K562 (cell line): ENCODE measurements around the gene ORAI3. TPM values are rescaled to one million over a fixed set of nuclear protein-coding genes. Genes with fewer than 3 reads are reported as not detected.

Source experiments
- ATAC-seq: fragments of 200-7000 bp; cut with Tn5 transposase; 3 replicates; pipeline ENCODE4 v1.9.1; 2020; ENCODE audit warnings: moderate library complexity
- BruUV-seq: library from RNA; stranded (reverse); fragments of 400-500 nt; replicated peaks from 2 replicates; lab custom pipeline; 2021; lab: Mats Ljungman, UMichigan
- CTCF ChIA-PET: fragments of 300-600 bp; formaldehyde crosslinking; extraction: SDS; loops from one replicate; lab custom pipeline; 2021; ENCODE audit warnings: low intra/inter-chr PET ratio; lab: Yijun Ruan, JAX
- POLR2A ChIA-PET: fragments of 300-600, 350-650 bp; sonication (Branson Sonifier 250); formaldehyde crosslinking; extraction: SDS; loops from one replicate; lab custom pipeline; 2021; ENCODE audit warnings: antibody characterized with exemption, inconsistent platforms; lab: Yijun Ruan, JAX
- DNase-seq, 4 experiments: peaks; one replicate each; pipeline versions ENCODE4 v3.0.0 to v3.0.0-alpha.2; 2011 to 2018; ENCODE audit warnings: low spot score in 3 of 4, mixed read lengths in 3 of 4; ENCODE audit errors: extremely low read depth in 1 of 4
- FAIRE-seq: peaks from 2 replicates; lab custom pipeline; 2011; peaks lifted over from hg19 to GRCh38; lab: Jason Lieb, UNC
- H2AFZ ChIP-seq: 2 replicates; pipeline ENCODE4 v1.6.0; 2011; ENCODE audit warnings: low read depth, low read length, control low read depth, inconsistent platforms
- H3K27ac ChIP-seq: fragments of 200-600 bp; 3 replicates; pipeline ENCODE4 v1.8.0; 2011; ENCODE audit warnings: low read depth, mild to moderate bottlenecking, control low read depth, inconsistent platforms, low read length, moderate library complexity, mixed read lengths; ENCODE audit errors: extremely low read depth
- H3K27me3 ChIP-seq, 2 experiments: fragments of 300-600 bp in 1 of 2; 2 replicates in 1 of 2; 3 replicates in 1 of 2; pipeline versions ENCODE4 v1.6.0 to v1.8.0; 2011; ENCODE audit warnings: inconsistent platforms in 2 of 2, low read length in 2 of 2, mild to moderate bottlenecking in 1 of 2, mixed read lengths in 1 of 2, moderate library complexity in 1 of 2; ENCODE audit not compliant: control insufficient read depth in 2 of 2, insufficient read depth in 2 of 2
- H3K36me3 ChIP-seq: fragments of 300-600 bp; 3 replicates; pipeline ENCODE4 v1.8.0; 2011; ENCODE audit warnings: mild to moderate bottlenecking, low read length, inconsistent platforms; ENCODE audit not compliant: control insufficient read depth, insufficient read depth
- H3K4me1 ChIP-seq, 2 experiments: fragments of 200-600 bp in 1 of 2; replicated peaks in 1 of 2; 2 replicates in 1 of 2; 3 replicates in 1 of 2; pipeline versions ENCODE4 v1.5.1 to v1.8.0; 2011; ENCODE audit warnings: inconsistent platforms in 2 of 2, low read length in 2 of 2, mild to moderate bottlenecking in 1 of 2, mixed read lengths in 1 of 2, moderate library complexity in 1 of 2; ENCODE audit not compliant: control insufficient read depth in 2 of 2, insufficient read depth in 2 of 2
- H3K4me2 ChIP-seq: 2 replicates; pipeline ENCODE4 v1.6.1; 2011; ENCODE audit warnings: low read length, control low read depth, inconsistent platforms, mixed read lengths; ENCODE audit not compliant: insufficient read depth
- H3K4me3 ChIP-seq: fragments of 200-600 bp; sonication (generic), shearing (Covaris generic); 2 replicates; pipeline ENCODE4 v1.5.1; 2016; ENCODE audit warnings: control low read depth, inconsistent platforms
- H3K79me2 ChIP-seq: fragments of 200-600 bp; 3 replicates; pipeline ENCODE4 v1.8.0; 2011; ENCODE audit warnings: low read length, inconsistent platforms; ENCODE audit not compliant: control insufficient read depth, insufficient read depth
- H3K9ac ChIP-seq, 2 experiments: 2 replicates each; pipeline versions ENCODE4 v1.6.0 to v1.6.1; 2011; ENCODE audit warnings: low read depth in 2 of 2, low read length in 2 of 2, control low read depth in 1 of 2, inconsistent platforms in 1 of 2, mild to moderate bottlenecking in 1 of 2, mixed read lengths in 1 of 2; ENCODE audit not compliant: insufficient read depth in 1 of 2
- H3K9me1 ChIP-seq: one replicate; pipeline ENCODE4 v1.6.0; 2011; ENCODE audit warnings: inconsistent platforms, mild to moderate bottlenecking, low read length, moderate library complexity; ENCODE audit not compliant: control insufficient read depth, insufficient read depth
- H3K9me3 ChIP-seq: replicated peaks from 2 replicates; pipeline ENCODE4 v1.5.1; 2011; ENCODE audit warnings: low read depth, low read length, inconsistent platforms; ENCODE audit not compliant: control insufficient read depth, insufficient read depth
- H4K20me1 ChIP-seq: replicated peaks from 2 replicates; pipeline ENCODE4 v1.6.1; 2011; ENCODE audit warnings: low read length, inconsistent platforms, mixed read lengths; ENCODE audit not compliant: control insufficient read depth, insufficient read depth
- ATF7 ChIP-seq: fragments of 450-650 bp; IDR thresholded peaks from 2 replicates; pipeline ENCODE4 v1.7.1; 2014; ENCODE audit warnings: mild to moderate bottlenecking, moderate library complexity
- FOSL1 ChIP-seq: fragments of 200-800 bp; sonication (Bioruptor generic); conservative IDR thresholded peaks from 2 replicates; pipeline ENCODE4 v1.6.1; 2016; ENCODE audit warnings: missing genetic modification characterization, missing compliant biosample characterization
- GABPB1 ChIP-seq: sonication (generic); formaldehyde crosslinking; IDR thresholded peaks from 2 replicates; pipeline ENCODE4 v1.8.0; 2022; ENCODE audit warnings: mild to moderate bottlenecking, missing genetic modification reagents
- JUND ChIP-seq, 2 experiments: IDR thresholded peaks; 2 replicates in 1 of 2; 3 replicates in 1 of 2; pipeline ENCODE4 v1.6.1; 2011; ENCODE audit warnings: borderline replicate concordance in 2 of 2, low read depth in 2 of 2, low read length in 2 of 2, improper control_type of control experiment in 1 of 2, missing biosample characterization in 1 of 2, missing genetic modification characterization in 1 of 2, missing genetic modification reagents in 1 of 2
- NR1H2 ChIP-seq: sonication (generic); formaldehyde crosslinking; IDR thresholded peaks from 2 replicates; pipeline ENCODE4 v1.4.0; 2020; ENCODE audit warnings: mild to moderate bottlenecking, missing genetic modification reagents
- SLC30A9 ChIP-seq: fragments of 250-450 bp; sonication (Bioruptor Pico); IDR thresholded peaks from 2 replicates; pipeline ENCODE4 v1.8.0; 2022; ENCODE audit warnings: mild to moderate bottlenecking, moderate library complexity
- TEAD2 ChIP-seq: fragments of 450-650 bp; IDR thresholded peaks from 2 replicates; pipeline ENCODE4 v1.6.1; 2016; ENCODE audit warnings: missing genetic modification characterization, control low read depth, missing compliant biosample characterization
- TRIM28 ChIP-seq: fragments of 450-650 bp; IDR thresholded peaks from 2 replicates; pipeline ENCODE4 v1.6.1; 2017
- ZFP30 ChIP-seq: fragments of 250-450 bp; sonication (Bioruptor Pico); IDR thresholded peaks from 2 replicates; pipeline ENCODE4 v1.8.0; 2022; ENCODE audit warnings: moderate library complexity, mild to moderate bottlenecking, inconsistent platforms, borderline replicate concordance
- ZNF274 ChIP-seq: IDR thresholded peaks from 2 replicates; pipeline ENCODE4 v1.6.1; 2011; ENCODE audit warnings: low read depth, mild to moderate bottlenecking, low read length, moderate library complexity, borderline replicate concordance
- ZNF324 ChIP-seq: fragments of 250-450 bp; sonication (Bioruptor Pico); IDR thresholded peaks from 2 replicates; pipeline ENCODE4 v1.4.0; 2020; ENCODE audit warnings: mild to moderate bottlenecking
- ZNF589 ChIP-seq: fragments of 200-800 bp; sonication (Bioruptor generic); IDR thresholded peaks from 2 replicates; pipeline ENCODE4 v1.6.1; 2016; ENCODE audit warnings: low read depth, missing genetic modification characterization, missing compliant biosample characterization
- WGBS: fragments of 100-300 bp; shearing (Covaris generic); methylation state at CpG from one replicate; pipeline ENCODE4 v1.1.6; 2016; ENCODE audit warnings: low coverage, mixed read lengths; ENCODE audit not compliant: insufficient coverage; ENCODE audit errors: missing lambda C conversion rate; 5-methylcytosine and 5-hydroxymethylcytosine counted together
- in situ Hi-C: fragments of 300-500 bp; cut with MboI; formaldehyde crosslinking; loops from 4 replicates; pipeline ENCODE4 v1.15.0; 2018; ENCODE audit warnings: inconsistent platforms, mixed read lengths
- intact Hi-C: fragments of 100-400 bp; cut with micrococcal nuclease; formaldehyde crosslinking; loops from 2 replicates; pipeline ENCODE4 v1.14.2; 2022
- polyA plus RNA-seq, 8 experiments: library from polyadenylated mRNA; depleted of rRNA in 4 of 8; stranded (reverse) in 5 of 8; unstranded in 3 of 8; fragments of >200 nt; fragmentation: Nextera tagmentation in 2 of 8; fragmentation: Illumina TruSeq in 1 of 8; extraction: Ambion mirVana in 2 of 8; extraction: Trizol in 1 of 8; gene quantifications; 2 replicates each; pipeline versions ENCODE4 v1.2.1 to v1.2.3, GENCODE V29; 2011 to 2014; ENCODE audit warnings: inconsistent platforms in 1 of 8, missing spikeins in 1 of 8
- total RNA-seq, 7 experiments: library from RNA; depleted of rRNA in 6 of 7; stranded (reverse); fragments of >200 nt in 6 of 7; fragmentation: Illumina TruSeq in 2 of 7; extraction: Trizol in 2 of 7; gene quantifications; 2 replicates each; pipeline versions ENCODE4 v1.2.1 to v1.2.3, GENCODE V29; 2011 to 2021; ENCODE audit warnings: low replicate concordance in 1 of 7
- TF ChIP-seq, protein P1 (sequence below): fragments of 450-650 bp; IDR thresholded peaks from 2 replicates; pipeline ENCODE4 v1.6.1; 2016
- TF ChIP-seq, protein P2 (sequence below): fragments of 250-450 bp; sonication (Bioruptor Pico); IDR thresholded peaks from 2 replicates; pipeline ENCODE4 v1.6.1; 2021; ENCODE audit warnings: mild to moderate bottlenecking
- TF ChIP-seq, protein P3 (sequence below): fragments of 450-650 bp; IDR thresholded peaks from 2 replicates; pipeline ENCODE4 v1.6.1; 2014; ENCODE audit warnings: low read depth, mild to moderate bottlenecking, moderate library complexity, borderline replicate concordance

ORAI3 gene
- total and polyA plus RNA-seq, 9 of the 15 experiments (the other 6 are each of a cell fraction or from before 2014, with no cell fraction given), result 4.9 to 23.3 (median 14.1) TPM

GRCh38 chr16:30921748-30922419 is 27.0 kb upstream of the ORAI3 start (continued):
- TF ChIP-seq, protein P1, sequence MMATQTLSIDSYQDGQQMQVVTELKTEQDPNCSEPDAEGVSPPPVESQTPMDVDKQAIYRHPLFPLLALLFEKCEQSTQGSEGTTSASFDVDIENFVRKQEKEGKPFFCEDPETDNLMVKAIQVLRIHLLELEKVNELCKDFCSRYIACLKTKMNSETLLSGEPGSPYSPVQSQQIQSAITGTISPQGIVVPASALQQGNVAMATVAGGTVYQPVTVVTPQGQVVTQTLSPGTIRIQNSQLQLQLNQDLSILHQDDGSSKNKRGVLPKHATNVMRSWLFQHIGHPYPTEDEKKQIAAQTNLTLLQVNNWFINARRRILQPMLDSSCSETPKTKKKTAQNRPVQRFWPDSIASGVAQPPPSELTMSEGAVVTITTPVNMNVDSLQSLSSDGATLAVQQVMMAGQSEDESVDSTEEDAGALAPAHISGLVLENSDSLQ, result no peak
- TF ChIP-seq, all 486 proteins: peak for 90

DNA sequence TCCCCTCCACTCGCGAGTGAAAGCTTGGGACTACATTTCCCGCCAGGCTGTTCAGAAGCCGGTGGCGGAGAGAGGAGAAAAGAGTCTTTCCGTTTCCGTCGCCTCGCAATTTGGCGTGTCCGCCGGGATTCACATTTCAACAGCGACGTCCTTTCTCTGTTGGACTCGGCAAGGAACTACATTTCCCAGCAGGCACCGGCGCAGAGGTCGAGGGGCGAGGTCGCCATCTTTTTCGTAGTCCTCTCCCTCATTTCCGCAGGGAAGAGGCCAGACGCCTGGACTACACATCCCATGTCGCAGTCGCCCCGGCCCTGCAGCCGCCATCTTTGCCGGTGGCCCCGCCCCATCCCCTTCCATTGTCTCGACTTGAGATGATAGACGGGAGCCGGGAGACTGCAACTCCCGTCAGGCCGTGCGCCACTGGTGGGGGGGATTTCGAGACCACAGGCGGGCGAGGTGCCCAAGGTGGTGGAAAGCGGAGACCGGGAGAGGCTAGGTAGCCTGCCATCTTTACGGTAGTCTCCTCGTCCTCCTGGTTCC is 26.4 kb upstream of the ORAI3 start:
- H4K20me1 ChIP-seq, result peaks cover 3% of the 10 kb centered on the region; the same call in 1 of the 2 replicates
- POLR2A ChIA-PET, result interaction anchor here (0.7 to 1.0 kb wide), 4 partner anchors 10 to 312 kb away, joined by 3 to 5 read pairs (median 3); partner anchors contain the start of gene ZNF689
- FAIRE-seq (peak; percentile 100), DNase-seq (peak; percentile 85 to 99 (median 90)), ATAC-seq (peak; percentile 90)
- intact Hi-C loops, result loop anchor here (1.0 to 5.0 kb wide), 6 partner anchors 45 to 265 kb away; partner anchors contain the start of genes CFAP119, FBRS and RNF40
- H3K36me3 ChIP-seq, result peaks cover 24% of the 10 kb centered on the region; the same call in 2 of the 3 replicates
- H3K4me3 ChIP-seq, result peak overlapping the region; percentile 85
- no peaks in the 10 kb centered on the region; a peak in 1 of 5 replicates for H3K27me3 ChIP-seq
- BruUV-seq, result TSS peak; percentile 85
- peak overlapping the region; percentile 100 for H3K4me2 ChIP-seq
- CTCF ChIA-PET, result interaction anchor here (0.8 to 1.9 kb wide), 3 partner anchors 25 to 200 kb away, joined by 3 to 20 read pairs (median 3); no protein-coding TSS in a partner anchor
- peaks cover 2% of the 10 kb centered on the region for H3K9me1 ChIP-seq
- peak overlapping the region; percentile 100 for H3K27ac ChIP-seq
- under 1% methylated on average over 32 of the region's 42 CpGs for WGBS
- peaks cover 17% of the 10 kb centered on the region for H3K79me2 ChIP-seq
- H2AFZ ChIP-seq, result peak overlapping the region; percentile 100
- peaks cover 3 to 44% of the 10 kb centered on the region in 2 experiments; a peak in 4 of 5 replicates for H3K4me1 ChIP-seq
- H3K9ac ChIP-seq, result peak overlapping the region; percentile 91 to 99
- no peaks in the 10 kb centered on the region for H3K9me3 ChIP-seq
- in situ Hi-C loops, result loop anchor here (5.0 kb wide), 1 partner anchor 75 kb away; no protein-coding TSS in a partner anchor
- TF ChIP-seq SLC30A9 (CRISPR knock-in tag), result no peak
- no peak for TF ChIP-seq TEAD2 (tag)
- no peak for TF ChIP-seq ZNF589 (CRISPR knock-in tag)
- TF ChIP-seq ATF7, result peak; percentile 68
- TF ChIP-seq, protein P2, sequence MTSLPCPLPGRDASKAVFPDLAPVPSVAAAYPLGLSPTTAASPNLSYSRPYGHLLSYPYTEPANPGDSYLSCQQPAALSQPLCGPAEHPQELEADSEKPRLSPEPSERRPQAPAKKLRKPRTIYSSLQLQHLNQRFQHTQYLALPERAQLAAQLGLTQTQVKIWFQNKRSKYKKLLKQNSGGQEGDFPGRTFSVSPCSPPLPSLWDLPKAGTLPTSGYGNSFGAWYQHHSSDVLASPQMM (CRISPR knock-in tag), result no peak
- TF ChIP-seq ZFP30 (CRISPR knock-in tag), result no peak
- TF ChIP-seq GABPB1 (CRISPR knock-in tag), result peak; percentile 96
- TF ChIP-seq FOSL1 (tag), result no peak
- TF ChIP-seq NR1H2, result no peak
- peak; percentile 60; the same call in 1 of the 2 replicates for TF ChIP-seq JUND (IDR thresholded peaks at IDR 0.05; ENCODE audit: borderline replicate concordance, low read depth, low read length)
- no peak; the same call in 2 of the 3 replicates for TF ChIP-seq JUND (tag; IDR thresholded peaks at IDR 0.05; ENCODE audit: borderline replicate concordance, low read depth, low read length)
- TF ChIP-seq, protein P3, sequence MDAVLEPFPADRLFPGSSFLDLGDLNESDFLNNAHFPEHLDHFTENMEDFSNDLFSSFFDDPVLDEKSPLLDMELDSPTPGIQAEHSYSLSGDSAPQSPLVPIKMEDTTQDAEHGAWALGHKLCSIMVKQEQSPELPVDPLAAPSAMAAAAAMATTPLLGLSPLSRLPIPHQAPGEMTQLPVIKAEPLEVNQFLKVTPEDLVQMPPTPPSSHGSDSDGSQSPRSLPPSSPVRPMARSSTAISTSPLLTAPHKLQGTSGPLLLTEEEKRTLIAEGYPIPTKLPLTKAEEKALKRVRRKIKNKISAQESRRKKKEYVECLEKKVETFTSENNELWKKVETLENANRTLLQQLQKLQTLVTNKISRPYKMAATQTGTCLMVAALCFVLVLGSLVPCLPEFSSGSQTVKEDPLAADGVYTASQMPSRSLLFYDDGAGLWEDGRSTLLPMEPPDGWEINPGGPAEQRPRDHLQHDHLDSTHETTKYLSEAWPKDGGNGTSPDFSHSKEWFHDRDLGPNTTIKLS, result peak; percentile 96
- TF ChIP-seq TRIM28, result no peak
- no peak for TF ChIP-seq ZNF324 (CRISPR knock-in tag)
- TF ChIP-seq ZNF274, result no peak
